H9 (cell line): ENCODE results near the gene SYDE2. TPM values are rescaled to one million over a fixed set of nuclear protein-coding genes. Genes with fewer than 3 reads are reported as not detected.

ENCODE experiments used
- DNase-seq: peaks from one replicate; pipeline ENCODE4 v3.0.0-alpha.2; 2017
- H2AFZ ChIP-seq: one replicate; pipeline ENCODE4 v1.6.1; 2013; ENCODE audit warnings: mild to moderate bottlenecking, low read length, control low read depth, moderate library complexity
- H2AK5ac ChIP-seq: 2 replicates; pipeline ENCODE4 v1.6.1; 2013; ENCODE audit warnings: low read length, control low read depth, mixed read lengths; ENCODE audit not compliant: insufficient read length
- H2BK120ac ChIP-seq: one replicate; pipeline ENCODE4 v1.6.1; 2013; ENCODE audit warnings: low read depth, mild to moderate bottlenecking, low read length, control low read depth, inconsistent platforms; ENCODE audit not compliant: poor library complexity, severe bottlenecking
- H2BK12ac ChIP-seq: 2 replicates; pipeline ENCODE4 v1.6.1; 2013; ENCODE audit warnings: low read length, control low read depth, mixed read lengths, low read depth; ENCODE audit not compliant: insufficient read length
- H2BK15ac ChIP-seq: 2 replicates; pipeline ENCODE4 v1.6.1; 2013; ENCODE audit warnings: low read depth, low read length, control low read depth
- H2BK20ac ChIP-seq: one replicate; pipeline ENCODE4 v1.6.1; 2013; ENCODE audit warnings: low read depth, mild to moderate bottlenecking, low read length, control low read depth, inconsistent platforms; ENCODE audit not compliant: poor library complexity, severe bottlenecking
- H2BK5ac ChIP-seq: 2 replicates; pipeline ENCODE4 v1.6.1; 2013; ENCODE audit warnings: low read length, control low read depth, mixed read lengths; ENCODE audit not compliant: insufficient read length
- H3K14ac ChIP-seq: 2 replicates; pipeline ENCODE4 v1.6.1; 2013; ENCODE audit warnings: low read length, control low read depth; ENCODE audit not compliant: insufficient read depth
- H3K18ac ChIP-seq: 2 replicates; pipeline ENCODE4 v1.6.1; 2013; ENCODE audit warnings: low read depth, mild to moderate bottlenecking, mixed read lengths, low read length, control low read depth; ENCODE audit not compliant: insufficient read length
- H3K23ac ChIP-seq: 2 replicates; pipeline ENCODE4 v1.6.1; 2013; ENCODE audit warnings: low read length, control low read depth, mixed read lengths, low read depth; ENCODE audit not compliant: insufficient read length
- H3K23me2 ChIP-seq: 2 replicates; pipeline ENCODE4 v1.6.1; 2013; ENCODE audit warnings: low read depth, mild to moderate bottlenecking, mixed read lengths, low read length, control low read depth; ENCODE audit not compliant: insufficient read length, poor library complexity, severe bottlenecking
- H3K27ac ChIP-seq: 2 replicates; pipeline ENCODE4 v1.5.1; 2013; ENCODE audit warnings: low read length, control low read depth, mixed read lengths, low read depth; ENCODE audit not compliant: insufficient read length
- H3K27me3 ChIP-seq: 2 replicates; pipeline ENCODE4 v1.6.1; 2013; ENCODE audit warnings: low read length, control low read depth, inconsistent platforms; ENCODE audit not compliant: insufficient read depth
- H3K4ac ChIP-seq: 2 replicates; pipeline ENCODE4 v1.6.1; 2013; ENCODE audit warnings: low read depth, mild to moderate bottlenecking, control low read depth, inconsistent platforms, low read length, moderate library complexity
- H3K4me1 ChIP-seq: 2 replicates; pipeline ENCODE4 v1.6.1; 2013; ENCODE audit warnings: low read length, control low read depth, inconsistent platforms; ENCODE audit not compliant: insufficient read depth
- H3K4me2 ChIP-seq: 2 replicates; pipeline ENCODE4 v1.6.1; 2013; ENCODE audit warnings: low read length, control low read depth, mixed read lengths; ENCODE audit not compliant: insufficient read length, insufficient read depth
- H3K56ac ChIP-seq: 2 replicates; pipeline ENCODE4 v1.6.1; 2013; ENCODE audit warnings: low read depth, mild to moderate bottlenecking, mixed read lengths, low read length, control low read depth; ENCODE audit not compliant: insufficient read length
- H3K79me1 ChIP-seq: 2 replicates; pipeline ENCODE4 v1.6.1; 2013; ENCODE audit warnings: low read depth, mild to moderate bottlenecking, moderate library complexity, low read length, control low read depth, inconsistent platforms; ENCODE audit not compliant: insufficient read depth, poor library complexity, severe bottlenecking
- H3K79me2 ChIP-seq: 2 replicates; pipeline ENCODE4 v1.6.1; 2013; ENCODE audit warnings: low read length, control low read depth, inconsistent platforms; ENCODE audit not compliant: insufficient read depth
- H3K9ac ChIP-seq: 2 replicates; pipeline ENCODE4 v1.6.1; 2013; ENCODE audit warnings: low read length, control low read depth, mixed read lengths; ENCODE audit not compliant: insufficient read length; ENCODE audit errors: extremely low read depth
- H3K9me3 ChIP-seq: one replicate; pipeline ENCODE4 v1.6.1; 2013; ENCODE audit warnings: low read depth, low read length, inconsistent platforms; ENCODE audit not compliant: control insufficient read depth
- H3T11ph ChIP-seq: one replicate; pipeline ENCODE4 v1.6.1; 2013; ENCODE audit warnings: mild to moderate bottlenecking, low read length, control low read depth, inconsistent platforms
- H4K20me1 ChIP-seq: one replicate; pipeline ENCODE4 v1.6.1; 2013; ENCODE audit not compliant: control insufficient read depth, insufficient read length, insufficient read depth
- H4K5ac ChIP-seq: 2 replicates; pipeline ENCODE4 v1.6.1; 2013; ENCODE audit warnings: low read depth, mild to moderate bottlenecking, mixed read lengths, low read length, control low read depth; ENCODE audit not compliant: insufficient read length
- H4K8ac ChIP-seq: replicated peaks from 2 replicates; pipeline ENCODE4 v1.6.1; 2013; ENCODE audit warnings: low read length, control low read depth, mixed read lengths, low read depth; ENCODE audit not compliant: insufficient read length
- H4K91ac ChIP-seq: 2 replicates; pipeline ENCODE4 v1.6.1; 2013; ENCODE audit warnings: low read depth, mild to moderate bottlenecking, moderate library complexity, mixed read lengths, low read length, control low read depth; ENCODE audit not compliant: insufficient read length
- H3K27ac Mint-ChIP-seq, 3 experiments: 2 replicates in 2 of 3; 3 replicates in 1 of 3; pipeline ENCODE4 v1.8.0; 2020 to 2021; ENCODE audit warnings: mixed read lengths in 3 of 3, mild to moderate bottlenecking in 1 of 3, moderate library complexity in 1 of 3
- H3K27me3 Mint-ChIP-seq: 2 replicates; pipeline ENCODE4 v1.8.0; 2021; ENCODE audit warnings: low read depth, mild to moderate bottlenecking, moderate library complexity, mixed read lengths
- H3K36me3 Mint-ChIP-seq, 3 experiments: 2 replicates in 2 of 3; 3 replicates in 1 of 3; pipeline ENCODE4 v1.8.0; 2020 to 2021; ENCODE audit warnings: low read depth in 3 of 3, mixed read lengths in 3 of 3; ENCODE audit not compliant: insufficient read depth in 1 of 3
- H3K4me1 Mint-ChIP-seq, 2 experiments: 2 replicates each; pipeline ENCODE4 v1.8.0; 2020; ENCODE audit warnings: mixed read lengths in 2 of 2
- H3K4me3 Mint-ChIP-seq, 2 experiments: 2 replicates in 1 of 2; 3 replicates in 1 of 2; pipeline ENCODE4 v1.8.0; 2020 to 2021; ENCODE audit warnings: mild to moderate bottlenecking in 2 of 2, mixed read lengths in 2 of 2, moderate library complexity in 1 of 2
- H3K9me3 Mint-ChIP-seq, 2 experiments: 2 replicates in 1 of 2; 3 replicates in 1 of 2; pipeline ENCODE4 v1.8.0; 2020; ENCODE audit warnings: mild to moderate bottlenecking in 2 of 2, mixed read lengths in 2 of 2, moderate library complexity in 1 of 2
- WGBS: extraction: QIAGEN DNeasy Blood & Tissue Kit; methylation state at CpG from one replicate; pipeline ENCODE4 v1.1.7; 2013; ENCODE audit warnings: missing lambda C conversion rate, low lambda C conversion rate, mixed read lengths; ENCODE audit not compliant: insufficient read length; ENCODE audit errors: extremely low coverage; 5-methylcytosine and 5-hydroxymethylcytosine counted together
- total RNA-seq: library from RNA; stranded (reverse); gene quantifications from 2 replicates; pipeline ENCODE4 v1.2.1, GENCODE V29; 2021
- TF ChIP-seq, protein P1 (sequence below): fragments of 200-600 bp; sonication (generic); conservative IDR thresholded peaks from 3 replicates; pipeline ENCODE4 v1.8.0; 2021; ENCODE audit warnings: antibody characterized with exemption, mild to moderate bottlenecking

SYDE2 gene
- total RNA-seq, 1 experiment from 2014 or later = 12.4 TPM

DNA sequence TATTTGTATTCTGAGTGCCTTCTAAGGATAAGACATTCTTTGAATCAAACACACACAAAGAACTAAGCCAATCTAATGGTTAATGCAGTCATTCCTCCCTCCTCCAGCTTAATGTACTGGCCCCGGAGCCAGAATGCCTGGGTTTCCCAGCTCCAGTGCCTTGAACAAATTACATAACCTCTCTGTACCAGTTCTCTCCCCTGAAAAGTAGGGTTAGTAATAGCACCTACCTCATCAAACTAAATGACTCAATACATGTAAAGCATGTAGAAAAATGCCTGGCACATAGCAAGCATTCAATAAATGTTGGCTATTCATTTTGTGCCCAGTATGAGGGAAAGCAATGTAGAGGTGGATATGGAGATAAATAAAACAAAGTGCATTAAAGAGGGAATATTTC, 44.6 kb upstream of the SYDE2 start:
- Histone ChIP-seq H3K79me1 (no peaks in the 10 kb centered on the region), H3K23ac (no peak overlapping the region), H3K9ac (no peak overlapping the region), H2BK5ac (no peak overlapping the region), H3K27ac (no peak overlapping the region), H3T11ph (no peak overlapping the region), H4K91ac (no peak overlapping the region), H3K4me1 (no peaks in the 10 kb centered on the region; the same call in 1 of the 2 replicates), H3K79me2 (no peaks in the 10 kb centered on the region), H2BK12ac (no peak overlapping the region), H4K8ac (no peak overlapping the region), H3K14ac (no peak overlapping the region), H3K4ac (no peak overlapping the region), H3K23me2 (no peaks in the 10 kb centered on the region), H2AFZ (no peak overlapping the region), H3K56ac (no peak overlapping the region), H2BK120ac (no peak overlapping the region), H2AK5ac (no peak overlapping the region), H2BK20ac (no peak overlapping the region), H3K18ac (no peak overlapping the region), H3K27me3 (no peaks in the 10 kb centered on the region), H2BK15ac (no peak overlapping the region), H4K5ac (no peak overlapping the region), H3K4me2 (no peak overlapping the region), H4K20me1 (no peaks in the 10 kb centered on the region), H3K9me3 (no peaks in the 10 kb centered on the region)
- no peaks in the 10 kb centered on the region for H3K27me3 Mint-ChIP-seq
- H3K27ac Mint-ChIP-seq = no peak overlapping the region; a peak in 1 of 7 replicates
- H3K9me3 Mint-ChIP-seq = peaks cover 15 to 17% of the 10 kb centered on the region in 2 experiments
- peaks cover 18 to 20% of the 10 kb centered on the region in 2 experiments for H3K4me1 Mint-ChIP-seq
- TF ChIP-seq, protein P1, sequence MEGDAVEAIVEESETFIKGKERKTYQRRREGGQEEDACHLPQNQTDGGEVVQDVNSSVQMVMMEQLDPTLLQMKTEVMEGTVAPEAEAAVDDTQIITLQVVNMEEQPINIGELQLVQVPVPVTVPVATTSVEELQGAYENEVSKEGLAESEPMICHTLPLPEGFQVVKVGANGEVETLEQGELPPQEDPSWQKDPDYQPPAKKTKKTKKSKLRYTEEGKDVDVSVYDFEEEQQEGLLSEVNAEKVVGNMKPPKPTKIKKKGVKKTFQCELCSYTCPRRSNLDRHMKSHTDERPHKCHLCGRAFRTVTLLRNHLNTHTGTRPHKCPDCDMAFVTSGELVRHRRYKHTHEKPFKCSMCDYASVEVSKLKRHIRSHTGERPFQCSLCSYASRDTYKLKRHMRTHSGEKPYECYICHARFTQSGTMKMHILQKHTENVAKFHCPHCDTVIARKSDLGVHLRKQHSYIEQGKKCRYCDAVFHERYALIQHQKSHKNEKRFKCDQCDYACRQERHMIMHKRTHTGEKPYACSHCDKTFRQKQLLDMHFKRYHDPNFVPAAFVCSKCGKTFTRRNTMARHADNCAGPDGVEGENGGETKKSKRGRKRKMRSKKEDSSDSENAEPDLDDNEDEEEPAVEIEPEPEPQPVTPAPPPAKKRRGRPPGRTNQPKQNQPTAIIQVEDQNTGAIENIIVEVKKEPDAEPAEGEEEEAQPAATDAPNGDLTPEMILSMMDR = no peak
- no CpG with 5 or more reads among the region's 1 CpG for WGBS
- no peak for DNase-seq
- no peak overlapping the region for H3K4me3 Mint-ChIP-seq
- H3K36me3 Mint-ChIP-seq = peaks cover 14 to 22% (median 17%) of the 10 kb centered on the region in 3 experiments
